Activated T-cell treated with anti-CD3 and anti-CD28 coated beads for 24 hours (primary cell): ENCODE results near the gene ALLC.

ENCODE experiments used
- DNase-seq: peaks from one replicate; pipeline ENCODE4 v3.0.0-alpha.2; 2020; ENCODE audit warnings: low read depth

The ALLC gene

DNA sequence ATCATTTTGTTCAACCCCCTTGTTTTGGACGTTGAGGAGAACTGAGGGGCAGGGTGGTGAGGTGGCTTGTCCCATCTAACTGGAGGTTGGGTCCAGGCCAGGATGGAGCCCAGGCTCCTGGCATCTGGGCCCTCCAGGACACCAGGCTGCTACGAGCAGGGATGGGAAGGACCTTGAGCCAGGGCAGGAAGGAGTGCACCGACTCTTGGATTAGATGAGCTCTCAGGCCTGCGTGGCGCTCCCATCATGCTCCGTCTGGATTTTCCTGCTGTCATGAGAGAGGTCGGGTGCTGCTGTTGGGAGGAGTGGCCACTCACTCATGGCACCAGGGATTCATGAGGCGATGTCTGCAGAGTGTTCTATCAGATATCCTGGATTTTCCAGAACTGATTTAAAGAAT, 18.3 kb upstream of the ALLC start:
- no peak for DNase-seq

DNA sequence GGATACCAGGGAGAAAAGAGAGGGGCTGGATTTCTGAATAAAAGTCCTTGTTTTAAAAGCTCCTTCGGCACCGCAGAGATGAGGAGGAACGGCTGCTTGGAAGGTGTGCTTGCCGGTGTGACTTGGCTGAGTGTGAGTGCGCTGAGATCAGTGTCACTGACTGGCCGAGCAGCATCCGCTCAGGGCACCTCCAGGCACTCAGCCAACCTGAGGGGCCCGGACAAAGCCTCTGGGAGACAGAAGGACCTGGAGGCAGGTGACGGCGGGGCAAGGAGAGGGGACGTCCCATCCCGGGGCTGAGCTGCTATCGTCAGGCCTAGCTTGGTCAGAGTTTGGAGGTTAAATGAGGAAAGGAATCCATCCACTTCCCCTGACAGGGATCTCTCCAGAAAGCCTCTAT, 16.8 kb upstream of the ALLC start:
- DNase-seq, result no peak

DNA sequence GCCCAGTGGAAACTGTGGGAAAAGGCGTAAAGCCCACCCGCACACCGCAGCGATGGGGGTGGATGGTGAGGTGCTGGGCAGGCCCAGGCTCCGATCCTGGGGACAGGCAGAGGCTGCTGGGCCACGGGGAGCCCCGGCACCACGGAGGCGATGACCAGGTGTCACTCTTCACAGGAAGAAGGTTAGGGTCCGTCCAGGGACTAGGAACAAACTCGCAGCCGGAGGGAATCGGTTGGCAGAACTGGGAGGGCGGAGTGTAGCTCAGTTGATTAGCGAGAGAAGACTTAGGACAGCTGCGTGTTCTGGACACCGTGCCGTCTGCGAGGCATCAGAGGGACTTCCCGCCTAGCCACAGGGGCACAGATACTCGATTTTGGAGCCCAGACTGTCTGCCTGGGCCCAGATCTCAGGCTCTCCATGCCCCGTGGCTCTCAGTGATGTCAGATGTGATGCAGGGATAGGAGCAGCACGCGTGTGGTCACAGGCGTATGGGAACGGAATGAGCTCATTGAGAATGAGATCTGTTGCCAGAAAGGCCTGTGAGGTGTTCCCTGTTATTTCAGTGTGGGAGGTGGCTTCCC, 16.1 kb upstream of the ALLC start:
- DNase-seq, result no peak

DNA sequence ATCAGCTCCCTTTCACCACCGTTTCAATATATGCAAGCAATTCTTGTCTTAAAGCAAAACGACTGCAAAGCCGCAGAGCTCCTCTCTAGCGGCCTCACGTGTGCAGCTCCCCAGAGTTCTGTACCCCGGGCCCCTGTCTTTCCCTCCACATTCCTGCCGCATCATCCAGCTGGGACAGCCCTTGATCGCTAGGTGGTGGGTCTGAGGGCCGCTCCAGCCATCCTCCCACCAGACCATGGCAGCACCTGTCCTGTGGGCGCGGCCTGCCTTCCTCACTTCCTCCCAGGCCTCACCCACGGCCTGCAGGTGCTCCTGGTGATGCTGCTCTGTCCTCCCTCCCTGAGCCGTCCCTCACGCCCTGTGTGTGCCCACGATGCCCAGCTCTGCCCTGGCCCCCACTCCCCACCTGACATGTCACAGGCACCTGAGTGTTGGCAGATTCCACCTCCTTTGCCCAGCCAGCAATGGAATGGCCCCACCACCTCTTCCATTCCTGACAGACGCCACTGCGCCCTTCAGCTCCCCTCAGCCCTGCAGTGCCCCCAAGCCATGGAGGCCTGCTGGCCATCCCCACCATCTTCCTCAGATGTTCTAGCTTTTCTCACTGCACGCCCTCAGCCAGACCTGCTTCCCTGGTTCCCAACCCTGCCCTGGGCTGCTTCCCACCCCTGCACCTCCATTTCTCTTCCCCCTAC, 15.3 kb upstream of the ALLC start:
- no peak for DNase-seq

DNA sequence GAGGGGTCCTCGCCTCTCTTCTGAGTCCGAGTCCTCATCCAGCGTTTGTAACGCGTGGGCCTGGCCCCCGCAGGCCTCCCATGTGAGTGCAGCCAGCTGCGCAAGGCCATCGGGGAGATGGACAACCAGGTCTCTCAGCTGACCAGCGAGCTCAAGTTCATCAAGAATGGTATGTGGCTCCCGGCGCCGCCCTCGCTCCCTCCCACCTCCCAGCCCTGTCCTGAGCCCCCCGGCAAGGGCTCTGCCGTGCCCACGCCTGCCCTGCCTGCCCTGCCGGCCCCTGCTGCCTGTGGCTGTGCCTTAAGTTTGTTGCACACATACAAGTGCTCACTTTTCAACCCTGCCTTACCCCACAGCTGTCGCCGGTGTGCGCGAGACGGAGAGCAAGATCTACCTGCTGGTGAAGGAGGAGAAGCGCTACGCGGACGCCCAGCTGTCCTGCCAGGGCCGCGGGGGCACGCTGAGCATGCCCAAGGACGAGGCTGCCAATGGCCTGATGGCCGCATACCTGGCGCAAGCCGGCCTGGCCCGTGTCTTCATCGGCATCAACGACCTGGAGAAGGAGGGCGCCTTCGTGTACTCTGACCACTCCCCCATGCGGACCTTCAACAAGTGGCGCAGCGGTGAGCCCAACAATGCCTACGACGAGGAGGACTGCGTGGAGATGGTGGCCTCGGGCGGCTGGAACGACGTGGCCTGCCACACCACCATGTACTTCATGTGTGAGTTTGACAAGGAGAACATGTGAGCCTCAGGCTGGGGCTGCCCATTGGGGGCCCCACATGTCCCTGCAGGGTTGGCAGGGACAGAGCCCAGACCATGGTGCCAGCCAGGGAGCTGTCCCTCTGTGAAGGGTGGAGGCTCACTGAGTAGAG, 14.4 kb upstream of the ALLC start:
- DNase-seq, result no peak

DNA sequence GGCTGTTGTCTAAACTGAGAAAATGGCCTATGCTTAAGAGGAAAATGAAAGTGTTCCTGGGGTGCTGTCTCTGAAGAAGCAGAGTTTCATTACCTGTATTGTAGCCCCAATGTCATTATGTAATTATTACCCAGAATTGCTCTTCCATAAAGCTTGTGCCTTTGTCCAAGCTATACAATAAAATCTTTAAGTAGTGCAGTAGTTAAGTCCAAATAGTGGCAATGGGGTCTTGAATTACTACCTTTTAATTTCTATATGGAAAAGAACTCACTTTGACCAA, 13.8 kb upstream of the ALLC start:
- no peak for DNase-seq

DNA sequence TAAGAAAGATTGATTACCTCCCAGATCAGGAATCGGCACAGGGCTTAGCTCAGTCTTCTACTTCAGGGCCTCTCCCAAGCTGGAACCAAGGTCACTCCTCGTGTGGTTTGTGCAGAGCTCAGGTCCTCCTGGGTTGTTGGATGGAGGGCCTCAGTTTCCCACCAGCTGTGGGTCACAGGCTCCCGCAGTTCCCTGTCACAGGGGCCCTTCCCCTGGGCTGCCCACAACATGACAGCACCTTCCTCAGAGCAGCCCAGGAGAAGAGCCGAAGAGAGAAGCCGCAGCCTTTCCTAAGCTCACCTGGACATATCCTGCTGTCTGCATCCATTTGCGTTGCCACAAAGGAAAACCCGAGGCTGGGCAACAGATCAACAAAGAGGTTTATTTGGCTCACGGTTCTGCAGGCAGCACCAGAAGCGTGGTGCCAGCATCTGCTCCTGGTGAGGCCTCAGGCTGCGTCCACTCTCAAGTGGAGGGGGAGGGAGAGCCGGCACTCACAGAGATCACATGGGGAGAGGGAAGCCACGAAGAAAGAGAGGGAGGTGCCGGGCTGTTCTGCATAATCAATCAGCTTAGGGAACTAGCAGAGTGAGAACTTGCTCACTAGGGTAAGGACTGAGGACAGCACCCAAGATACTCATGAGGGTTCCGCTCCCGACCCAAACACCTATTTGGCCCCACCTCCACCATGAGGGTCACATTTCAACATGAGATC, 13.0 kb upstream of the ALLC start:
- DNase-seq, result no peak

DNA sequence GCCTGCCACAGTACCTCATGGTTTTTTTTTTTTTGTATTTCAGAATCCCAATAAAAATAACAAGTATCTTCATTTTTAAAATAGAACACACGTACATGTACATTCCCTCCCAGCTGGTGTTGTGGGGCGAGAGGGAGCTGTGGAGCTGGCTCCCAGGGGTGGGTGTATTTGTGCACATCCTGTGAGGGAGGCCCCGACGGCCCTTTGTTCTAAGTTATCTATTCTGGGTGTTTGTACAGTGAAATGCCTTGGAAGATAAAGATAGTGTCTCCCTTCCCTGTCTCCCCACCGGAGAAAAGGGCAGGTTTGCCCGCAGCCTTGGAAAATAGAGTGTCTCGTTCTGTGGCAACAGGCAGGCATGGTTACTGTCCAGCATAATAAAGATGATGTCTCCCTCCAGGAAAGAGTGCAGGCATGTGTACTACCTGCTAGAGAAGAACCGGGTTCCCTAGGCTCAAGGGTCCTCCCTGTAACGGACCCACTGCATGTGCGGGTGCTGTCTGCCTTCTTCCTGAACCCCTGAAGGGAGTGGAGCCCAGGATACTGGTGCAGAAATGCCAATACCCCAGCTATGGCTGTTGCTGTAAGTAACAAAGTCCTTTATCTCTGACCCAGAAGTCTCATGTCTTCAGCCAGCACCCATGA, 12.1 kb upstream of the ALLC start:
- no peak for DNase-seq

DNA sequence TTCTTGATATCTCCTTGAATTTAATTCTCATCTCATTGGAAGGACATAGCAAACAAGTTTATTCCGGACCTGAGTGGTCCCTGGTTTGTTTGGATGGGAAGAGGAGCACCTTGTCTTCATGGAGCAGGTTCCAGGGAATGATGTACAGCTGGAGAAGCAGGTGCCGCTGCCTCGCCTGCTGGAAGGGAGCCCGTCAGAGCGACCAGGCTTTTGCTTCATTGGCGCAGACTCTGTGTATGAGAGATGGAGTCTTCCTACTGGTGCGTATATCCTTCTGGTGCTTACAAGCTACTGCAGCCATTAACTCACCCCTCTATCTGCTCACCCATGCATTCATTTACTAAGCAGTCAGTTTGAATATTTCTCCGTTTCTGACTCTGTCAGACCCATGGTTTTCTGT, 11.6 kb upstream of the ALLC start:
- no peak for DNase-seq

DNA sequence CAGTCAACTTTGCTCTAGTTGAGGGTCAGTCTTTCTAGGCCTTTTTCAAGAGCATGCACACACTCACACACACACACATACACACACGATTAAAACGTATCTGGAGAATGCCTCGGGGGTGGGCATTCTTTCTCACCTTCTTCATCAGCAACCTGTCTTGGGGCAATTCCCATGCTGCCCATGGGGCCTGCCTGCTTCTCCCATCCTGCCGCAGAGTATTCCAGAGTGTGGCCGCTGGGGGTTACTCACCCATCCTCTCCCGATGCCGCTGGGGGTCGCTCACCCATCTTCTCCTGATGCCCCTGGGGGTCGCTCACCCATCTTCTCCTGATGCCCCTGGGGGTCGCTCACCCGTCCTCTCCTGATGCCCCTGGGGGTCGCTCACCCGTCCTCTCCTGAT, 10.8 kb upstream of the ALLC start:
- DNase-seq, result no peak

DNA sequence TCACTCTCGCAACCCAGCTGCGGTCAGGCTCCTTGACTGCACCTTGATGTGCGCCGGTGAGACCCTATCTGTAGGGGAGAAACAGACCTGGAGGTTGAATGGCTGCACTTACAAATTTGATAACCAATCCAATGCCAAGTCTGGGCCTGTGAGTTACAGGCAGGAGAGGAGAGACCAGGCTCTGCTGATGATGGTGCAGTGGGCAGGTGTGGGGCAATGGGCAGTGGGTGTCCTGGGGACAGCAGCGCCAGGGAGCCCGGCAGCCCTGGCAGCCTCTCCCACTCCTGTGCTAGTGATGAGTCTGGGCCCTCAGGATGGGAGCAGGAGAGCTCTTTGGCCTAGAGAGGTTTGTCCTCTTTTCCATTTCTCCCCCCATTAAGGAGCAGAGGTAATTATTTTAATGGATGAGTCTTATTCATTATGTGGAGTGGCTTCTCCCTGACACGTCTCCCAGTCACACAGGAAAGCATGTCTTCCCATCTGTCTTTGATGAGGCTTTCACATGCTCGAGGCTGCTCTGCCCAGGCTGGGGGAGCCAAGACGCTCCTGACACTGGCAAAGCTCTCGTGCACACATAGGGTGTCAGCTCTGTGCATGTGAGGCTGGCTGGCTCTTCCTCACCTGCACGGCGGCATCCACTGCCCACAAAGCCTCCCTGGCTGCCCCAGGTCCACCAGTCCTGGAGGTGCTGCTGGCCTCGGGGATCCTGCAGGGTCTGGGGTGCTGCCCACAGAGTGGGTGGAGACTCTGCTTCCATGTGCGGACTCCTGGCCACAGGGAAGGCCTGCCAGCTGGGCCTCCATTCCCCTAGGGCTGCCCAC, 10.0 kb upstream of the ALLC start:
- DNase-seq, result no peak

DNA sequence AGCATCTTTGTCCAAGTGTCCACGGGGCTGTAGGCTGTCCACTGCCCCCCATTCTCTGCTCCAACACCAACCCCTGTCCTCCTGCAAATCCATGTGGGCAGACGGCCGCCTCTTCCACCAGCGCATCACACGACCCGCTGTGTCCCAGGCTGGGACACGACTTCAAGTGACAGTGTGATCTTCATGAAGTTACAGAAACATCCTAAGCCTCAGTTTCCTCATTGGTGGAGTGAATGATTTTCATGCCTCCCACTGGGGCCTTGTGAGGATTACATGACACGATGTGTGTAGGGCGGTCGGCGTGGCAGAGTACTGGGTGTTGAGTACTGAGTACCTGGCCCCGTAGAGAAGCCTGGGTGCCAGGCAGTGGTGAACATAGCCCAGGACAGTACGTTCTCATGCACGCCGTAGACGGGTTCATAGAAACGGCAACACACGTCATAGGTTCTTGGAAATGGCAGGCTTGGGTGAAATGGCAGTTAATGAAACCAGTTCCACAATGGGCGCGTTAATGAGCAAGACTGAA, 9.3 kb upstream of the ALLC start:
- no peak for DNase-seq

DNA sequence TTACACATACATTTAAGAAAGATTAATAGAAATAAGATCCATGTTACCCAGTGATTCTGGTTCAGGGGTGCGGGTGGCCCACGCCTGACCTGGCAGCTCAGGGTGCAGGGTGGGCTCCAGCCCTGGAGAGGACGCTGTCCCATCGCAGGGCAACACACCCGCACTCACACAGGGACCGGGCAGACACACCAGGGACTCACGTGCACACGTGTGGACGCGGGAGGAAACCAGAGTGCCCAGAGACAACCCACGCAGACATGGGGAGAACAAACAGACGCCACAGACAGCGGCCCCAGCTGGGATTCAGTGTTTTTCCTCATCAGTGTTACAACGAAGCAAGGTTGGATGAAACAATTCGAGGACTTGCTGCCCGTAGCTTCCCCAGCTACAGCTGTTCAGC, 8.4 kb upstream of the ALLC start:
- no peak for DNase-seq

DNA sequence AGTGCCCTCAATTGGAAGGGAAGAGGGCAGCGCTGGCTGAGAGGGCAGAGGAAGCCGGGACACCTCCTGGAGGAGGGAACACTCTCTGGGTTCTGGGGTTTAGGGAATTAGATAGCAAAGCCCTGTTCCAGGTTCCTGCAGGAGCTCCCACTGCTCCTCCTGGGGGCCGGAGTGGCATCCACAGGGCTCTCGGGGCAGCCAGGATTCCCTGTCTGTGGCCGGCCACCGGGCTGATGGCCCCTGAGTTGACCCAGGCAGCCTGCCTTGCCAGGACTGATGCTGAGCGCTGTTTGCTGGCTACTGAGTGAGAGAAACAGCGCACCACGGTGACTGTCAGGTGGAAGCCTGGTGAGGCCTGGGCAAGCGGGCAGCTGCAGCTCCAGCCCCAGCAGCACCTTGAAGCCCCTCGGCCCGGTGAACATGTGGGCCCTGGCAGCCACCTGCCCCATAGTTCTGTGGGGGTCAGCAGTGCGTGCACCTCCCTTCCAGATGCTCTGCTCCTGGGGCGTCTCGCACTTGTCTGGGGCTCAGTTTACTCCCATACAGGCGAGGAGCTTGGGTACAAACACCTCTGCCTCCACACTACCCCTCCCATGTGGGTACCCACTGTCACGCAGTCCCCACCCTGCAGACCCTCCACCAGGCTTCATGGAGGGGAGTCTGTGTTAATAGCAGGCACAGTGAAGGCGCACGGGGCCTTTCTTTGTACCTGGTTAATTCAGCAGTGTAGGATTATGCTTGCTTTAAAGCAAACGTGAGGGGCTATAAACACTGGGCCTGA, 7.7 kb upstream of the ALLC start:
- DNase-seq, result no peak

DNA sequence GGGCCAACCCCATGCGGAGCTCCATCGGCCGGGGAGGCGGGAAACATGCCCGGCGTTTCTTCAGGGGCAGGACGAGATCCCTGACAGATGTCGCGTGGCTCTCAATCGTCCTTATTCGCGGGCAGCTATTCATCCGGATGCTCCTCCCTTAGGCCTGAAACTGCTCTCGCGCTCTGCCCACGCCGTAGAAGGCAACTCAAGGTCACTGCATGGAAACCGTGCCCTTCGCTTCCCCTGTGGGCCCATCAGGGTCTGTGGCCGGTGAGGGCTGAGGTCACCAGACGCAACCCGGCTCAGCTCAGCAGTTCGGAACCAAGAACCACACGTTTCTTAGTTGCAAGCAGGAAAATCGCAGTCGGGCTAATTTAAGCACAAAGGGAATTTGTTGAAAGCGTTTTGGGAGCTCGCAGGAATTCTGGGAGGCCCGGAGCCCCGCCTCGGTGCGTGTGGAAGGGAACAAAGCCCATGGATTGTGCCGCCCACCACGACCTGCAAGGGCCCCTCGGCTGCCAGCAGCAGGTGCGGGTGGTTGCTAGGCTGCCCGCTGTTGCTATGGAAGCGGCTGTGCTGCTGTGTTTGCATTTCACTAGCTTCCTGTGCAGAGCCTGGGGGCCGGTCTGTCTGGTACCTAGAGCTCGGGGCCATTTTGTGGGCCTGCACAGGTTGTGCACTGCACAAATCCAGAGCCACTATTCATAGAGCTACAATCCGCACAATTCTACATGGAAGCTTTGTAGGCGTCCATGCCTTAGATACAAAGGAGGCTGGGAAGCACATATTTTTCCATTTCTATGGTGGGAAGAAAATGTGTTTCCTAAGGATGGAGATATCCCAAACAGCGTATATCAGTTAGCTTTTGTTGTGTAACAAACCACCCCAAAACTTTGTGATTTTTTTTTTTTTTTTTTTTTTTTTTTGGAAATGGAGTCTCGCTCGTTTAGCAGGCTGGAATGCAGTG, 6.0 kb upstream of the ALLC start:
- peak; percentile 49 for DNase-seq

DNA sequence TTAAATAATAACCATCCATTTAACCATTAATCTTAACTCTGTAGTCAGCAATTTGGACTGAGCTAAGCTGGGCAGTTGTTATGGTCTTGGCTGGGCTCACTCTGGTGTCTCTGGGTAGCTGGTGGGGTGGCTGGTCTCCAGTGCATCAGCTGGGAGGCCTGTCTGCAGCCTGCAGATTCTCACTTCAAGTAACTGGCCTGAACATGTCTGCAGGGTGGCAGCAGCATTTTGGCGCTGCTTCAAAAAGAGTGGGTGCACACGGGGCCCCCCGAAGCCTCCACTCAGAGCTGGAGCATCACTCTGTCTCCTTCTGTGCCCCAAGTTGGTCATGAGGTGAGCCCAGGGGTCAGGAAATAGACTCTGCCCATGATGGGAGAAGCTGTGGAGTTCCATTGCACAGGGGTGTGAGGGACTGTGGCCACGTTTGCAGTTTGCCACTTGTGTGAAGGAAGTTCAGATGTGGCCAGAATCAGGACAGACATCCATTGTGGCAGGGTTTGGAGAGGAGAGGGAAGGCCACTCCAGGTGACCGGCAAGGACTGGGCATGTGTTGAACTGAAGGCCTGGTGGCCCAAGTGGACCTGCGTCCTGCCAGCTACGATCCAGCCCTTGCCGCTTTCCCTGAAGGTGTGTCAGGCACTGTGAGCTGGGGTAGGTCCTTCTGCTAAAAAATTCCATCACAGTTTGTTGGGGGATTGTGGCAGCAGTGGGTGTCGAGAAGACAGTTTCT, 4.9 kb upstream of the ALLC start:
- DNase-seq, result no peak

DNA sequence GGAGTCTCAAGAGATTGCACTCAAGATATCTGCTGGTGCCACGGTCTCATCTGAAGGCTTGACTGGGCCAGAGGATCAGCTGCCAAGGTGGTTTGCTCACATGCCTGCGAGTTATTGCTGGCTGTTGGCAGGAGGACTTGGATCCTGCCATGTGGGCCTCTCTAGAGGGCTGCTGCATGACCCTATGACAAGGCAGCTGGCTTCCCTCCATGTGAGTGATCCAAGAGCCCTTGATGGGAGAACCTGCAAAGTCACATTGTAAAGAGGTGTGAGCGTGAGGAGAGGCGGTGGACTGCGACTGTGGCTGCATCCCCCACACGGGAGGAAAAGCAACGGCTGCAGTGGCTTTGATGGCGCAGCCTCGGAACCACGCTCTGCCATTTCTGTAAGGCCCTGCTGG, 4.0 kb upstream of the ALLC start:
- DNase-seq, result no peak

DNA sequence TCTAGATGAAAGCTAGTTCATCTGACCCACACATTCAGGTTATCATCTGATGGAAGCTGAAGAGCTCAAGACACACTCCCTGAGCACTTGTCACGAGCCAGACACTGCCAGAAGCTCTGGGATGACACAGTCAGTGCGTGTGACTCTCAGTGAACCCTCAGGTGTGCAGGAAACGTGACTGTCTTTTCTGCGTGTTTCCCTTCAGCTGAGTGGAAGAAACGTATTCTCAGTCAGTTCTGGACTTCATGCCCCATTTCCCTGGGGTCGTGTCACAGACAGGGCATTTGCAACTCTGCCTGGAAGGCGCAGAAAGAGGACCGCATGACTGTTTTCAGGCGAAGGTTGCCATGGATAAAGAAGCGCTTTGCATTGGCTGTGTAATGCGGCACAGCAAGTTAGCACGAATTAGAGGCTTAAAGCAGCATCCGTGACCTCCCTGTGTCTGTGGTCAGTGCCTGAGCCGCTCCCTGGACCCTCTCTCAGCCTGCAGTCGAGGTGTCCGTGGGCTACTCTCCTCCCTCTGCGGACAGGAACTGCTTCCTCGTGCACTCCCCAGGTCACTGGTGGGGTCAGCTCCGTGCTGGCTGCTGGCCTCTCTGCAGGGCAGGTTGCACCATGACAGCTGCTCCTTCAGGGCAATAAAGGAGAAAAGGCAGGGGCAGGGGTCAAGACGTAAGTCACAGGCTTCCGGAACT, 3.3 kb upstream of the ALLC start:
- no peak for DNase-seq
